Neural progenitor cell (in vitro differentiated cells): Measurements from ENCODE around the gene TECTA.

ENCODE experiments used
- CTCF ChIP-seq: fragments of 200-600 bp; sonication (generic); IDR thresholded peaks from 2 replicates; pipeline ENCODE4 v1.5.1; 2017; ENCODE audit warnings: antibody characterized with exemption, mild to moderate bottlenecking
- EZH2 ChIP-seq: fragments of 200-600 bp; sonication (generic); IDR thresholded peaks from 2 replicates; pipeline ENCODE4 v1.6.1; 2017; ENCODE audit warnings: antibody characterized with exemption, mild to moderate bottlenecking, moderate library complexity

DNA sequence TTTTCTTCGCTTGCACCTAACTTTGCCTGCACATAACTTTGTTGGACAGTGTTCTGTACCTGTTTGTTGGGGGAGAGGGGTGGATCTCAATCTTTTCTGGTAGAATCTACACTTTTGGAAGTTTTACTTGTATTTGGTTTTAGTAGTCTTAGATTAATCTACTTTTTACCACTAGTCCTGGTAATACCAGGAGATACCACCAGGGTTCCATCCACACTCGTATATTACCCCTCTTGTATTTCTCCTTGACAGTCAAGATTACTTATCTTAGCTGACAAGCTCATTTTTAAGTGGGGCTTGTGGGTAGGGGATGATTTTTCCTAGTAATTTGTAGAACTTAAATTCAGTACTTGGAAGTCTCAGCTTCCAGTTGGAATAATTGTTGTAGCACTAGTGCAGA, 37.3 kb upstream of the TECTA start:
- TF ChIP-seq CTCF (peak; percentile 56), EZH2 (no peak)
